CD14-positive monocyte (primary cell): ENCODE measurements around the gene UGT1A1. TPM values are rescaled to one million over a fixed set of nuclear protein-coding genes. Genes with fewer than 3 reads are reported as not detected.

Experiments used
- DNase-seq, 3 donors: peaks; one replicate each; pipeline ENCODE4 v3.0.0-alpha.2; 2011 to 2022
- H2AFZ ChIP-seq: 2 replicates; pipeline ENCODE4 v1.6.0; 2012; ENCODE audit warnings: mild to moderate bottlenecking, low read depth, low read length, inconsistent platforms; ENCODE audit not compliant: insufficient read depth, poor library complexity, severe bottlenecking
- H3K27ac ChIP-seq, 2 donors: 1 replicate in 1 of 2; 2 replicates in 1 of 2; pipeline ENCODE4 v1.5.1; 2012 to 2013; ENCODE audit warnings: low read length in 2 of 2, control low read depth in 1 of 2, inconsistent platforms in 1 of 2, low read depth in 1 of 2, mild to moderate bottlenecking in 1 of 2
- H3K27me3 ChIP-seq, 2 donors: one replicate each; pipeline versions ENCODE4 v1.6.0 to v1.6.1; 2011 to 2013; ENCODE audit warnings: low read length in 2 of 2; ENCODE audit not compliant: control insufficient read depth in 2 of 2, insufficient read depth in 2 of 2
- H3K36me3 ChIP-seq, 2 donors: replicated peaks in 1 of 2; 1 replicate in 1 of 2; 2 replicates in 1 of 2; pipeline versions ENCODE4 v1.5.1 to v1.6.1; 2012 to 2013; ENCODE audit warnings: low read length in 2 of 2, control low read depth in 1 of 2, inconsistent platforms in 1 of 2, mild to moderate bottlenecking in 1 of 2; ENCODE audit not compliant: insufficient read depth in 2 of 2, control insufficient read depth in 1 of 2
- H3K4me1 ChIP-seq, 2 donors: 1 replicate in 1 of 2; 2 replicates in 1 of 2; pipeline versions ENCODE4 v1.5.1 to v1.6.1; 2012 to 2013; ENCODE audit warnings: low read length in 2 of 2, control low read depth in 1 of 2, inconsistent platforms in 1 of 2, mild to moderate bottlenecking in 1 of 2, moderate library complexity in 1 of 2; ENCODE audit not compliant: insufficient read depth in 2 of 2, control insufficient read depth in 1 of 2
- H3K4me2 ChIP-seq: replicated peaks from 2 replicates; pipeline ENCODE3; 2012; ENCODE audit warnings: low read length, moderate library complexity, mild to moderate bottlenecking; ENCODE audit not compliant: poor library complexity, severe bottlenecking; ENCODE audit errors: extremely low read depth
- H3K4me3 ChIP-seq, 3 experiments: fragments of 200-600 bp in 1 of 3; sonication (generic) in 1 of 3; replicated peaks in 1 of 3; 1 replicate in 2 of 3; 2 replicates in 1 of 3; pipeline ENCODE4 v1.5.1; 2011 to 2013; ENCODE audit warnings: low read length in 3 of 3, mild to moderate bottlenecking in 3 of 3, control low read depth in 2 of 3, low read depth in 2 of 3, inconsistent platforms in 1 of 3, moderate library complexity in 1 of 3
- H3K79me2 ChIP-seq: 2 replicates; pipeline ENCODE4 v1.6.0; 2012; ENCODE audit warnings: mild to moderate bottlenecking, control low read depth, inconsistent platforms, low read length, moderate library complexity; ENCODE audit not compliant: insufficient read depth
- H3K9ac ChIP-seq: 2 replicates; pipeline ENCODE4 v1.6.0; 2017; ENCODE audit warnings: low read length, mild to moderate bottlenecking; ENCODE audit not compliant: insufficient read depth, poor library complexity, severe bottlenecking
- H3K9me3 ChIP-seq, 2 donors: replicated peaks in 1 of 2; 1 replicate in 1 of 2; 2 replicates in 1 of 2; pipeline versions ENCODE4 v1.5.1 to v1.6.1; 2012 to 2013; ENCODE audit warnings: low read length in 2 of 2, control low read depth in 1 of 2; ENCODE audit not compliant: control insufficient read depth in 1 of 2, insufficient read depth in 1 of 2
- H4K20me1 ChIP-seq: 2 replicates; pipeline ENCODE4 v1.6.0; 2012; ENCODE audit warnings: mild to moderate bottlenecking, low read length, control low read depth, moderate library complexity; ENCODE audit not compliant: insufficient read depth
- H3K27ac Mint-ChIP-seq, 7 donors: one replicate each; pipeline ENCODE4 v1.8.0; 2020; ENCODE audit warnings: mild to moderate bottlenecking in 7 of 7, mixed read lengths in 7 of 7, moderate library complexity in 6 of 7, inconsistent platforms in 2 of 7
- H3K27me3 Mint-ChIP-seq, 3 donors: one replicate each; pipeline ENCODE4 v1.8.0; 2021 to 2022; ENCODE audit warnings: low read depth in 3 of 3, mild to moderate bottlenecking in 3 of 3, mixed read lengths in 3 of 3, moderate library complexity in 3 of 3, inconsistent platforms in 1 of 3
- H3K36me3 Mint-ChIP-seq, 2 donors: one replicate each; pipeline ENCODE4 v1.8.0; 2020; ENCODE audit warnings: mixed read lengths in 2 of 2, inconsistent platforms in 1 of 2, mild to moderate bottlenecking in 1 of 2
- H3K4me1 Mint-ChIP-seq: one replicate; pipeline ENCODE4 v1.8.0; 2020; ENCODE audit warnings: mild to moderate bottlenecking, mixed read lengths
- H3K4me3 Mint-ChIP-seq, 2 donors: one replicate each; pipeline ENCODE4 v1.8.0; 2020; ENCODE audit warnings: mild to moderate bottlenecking in 2 of 2, mixed read lengths in 2 of 2, moderate library complexity in 1 of 2
- H3K9me3 Mint-ChIP-seq, 7 donors: one replicate each; pipeline ENCODE4 v1.8.0; 2020 to 2022; ENCODE audit warnings: mixed read lengths in 7 of 7, mild to moderate bottlenecking in 6 of 7, moderate library complexity in 6 of 7, inconsistent platforms in 2 of 7
- CTCF ChIP-seq: fragments of 200-600 bp; IDR thresholded peaks from one replicate; pipeline ENCODE4 v1.8.0; 2022; ENCODE audit warnings: antibody characterized with exemption, mild to moderate bottlenecking
- WGBS: methylation state at CpG from one replicate; pipeline ENCODE4 v1.1.5; 2013; ENCODE audit warnings: missing lambda C conversion rate; ENCODE audit not compliant: insufficient coverage; 5-methylcytosine and 5-hydroxymethylcytosine counted together
- intact Hi-C, 2 donors: fragments of 100-400 bp; cut with micrococcal nuclease; formaldehyde crosslinking; loops; one replicate each; pipeline versions ENCODE4 v1.15.0 to v1.15.1; 2023
- polyA plus RNA-seq, 3 donors: library from polyadenylated mRNA; depleted of rRNA in 1 of 3; unstranded in 2 of 3; stranded (reverse) in 1 of 3; fragments of 300-500 nt in 2 of 3; fragments of >200 nt in 1 of 3; fragmentation: Illumina TruSeq in 2 of 3; gene quantifications; 1 replicate in 2 of 3; 2 replicates in 1 of 3; pipeline ENCODE4 v1.2.3, GENCODE V29; 2012 to 2021

The UGT1A1 gene
- polyA plus RNA-seq, 3 donors: not detected

- Histone ChIP-seq H2AFZ (no peak overlapping the region), H3K9me3 (no peaks in the 10 kb centered on the region), H3K4me3 (no peak overlapping the region), H3K9ac (no peak overlapping the region), H3K36me3 (no peaks in the 10 kb centered on the region), H4K20me1 (no peaks in the 10 kb centered on the region), H3K4me2 (no peak overlapping the region), H3K27ac (no peak overlapping the region), H3K79me2 (no peaks in the 10 kb centered on the region), H3K27me3 (no peaks in the 10 kb centered on the region), H3K4me1 (no peaks in the 10 kb centered on the region)
- H3K9me3 Mint-ChIP-seq: peaks cover 0 to 2% (median 0%) of the 10 kb centered on the region in 7 donors
- no peak overlapping the region for H3K4me3 Mint-ChIP-seq
- intact Hi-C loops: no loop called here
- H3K27me3 Mint-ChIP-seq: peaks cover 2 to 10% (median 10%) of the 10 kb centered on the region in 3 donors
- 53% methylated on average over 2 of the region's 2 CpGs for WGBS
- H3K4me1 Mint-ChIP-seq: no peaks in the 10 kb centered on the region
- H3K27ac Mint-ChIP-seq: no peak overlapping the region
- no peak for TF ChIP-seq CTCF
- no peaks in the 10 kb centered on the region for H3K36me3 Mint-ChIP-seq
- no peak for DNase-seq
These were observed 45.9 kb upstream of the UGT1A1 start for GRCh38 chr2:233714121-233714520.

GRCh38 chr2:233718552-233718951 is 41.5 kb upstream of the UGT1A1 start, which contains the start of gene UGT1A4:
TSS of gene UGT1A4 (plus strand) at chr2:233718736. CDS start at chr2:233718821, 85 bp downstream.
- peaks cover 0 to 2% (median 0%) of the 10 kb centered on the region in 7 donors for H3K9me3 Mint-ChIP-seq
- H3K4me1 Mint-ChIP-seq: no peaks in the 10 kb centered on the region
- Histone ChIP-seq H3K79me2 (no peaks in the 10 kb centered on the region), H3K36me3 (no peaks in the 10 kb centered on the region), H4K20me1 (no peaks in the 10 kb centered on the region), H3K9ac (no peak within 1 kb of the TSS), H3K4me3 (no peak within 1 kb of the TSS), H3K9me3 (no peaks in the 10 kb centered on the region), H3K4me1 (no peaks in the 10 kb centered on the region), H3K27me3 (no peaks in the 10 kb centered on the region), H3K27ac (no peak within 1 kb of the TSS), H2AFZ (no peak within 1 kb of the TSS), H3K4me2 (no peak within 1 kb of the TSS)
- TF ChIP-seq CTCF: no peak
- H3K36me3 Mint-ChIP-seq: no peaks in the 10 kb centered on the region
- no peak within 1 kb of the TSS for H3K27ac Mint-ChIP-seq
- intact Hi-C loops: no loop called here
- H3K27me3 Mint-ChIP-seq: peaks cover 2 to 8% (median 5%) of the 10 kb centered on the region in 3 donors
- DNase-seq: no peak
- H3K4me3 Mint-ChIP-seq: no peak within 1 kb of the TSS
- WGBS: 93% methylated on average over 7 of the region's 7 CpGs
